SU-DHL-6 (cell line): ENCODE measurements around the gene DYNLT5.

ENCODE experiments used
- EZH2phosphoT487 ChIP-seq: fragments of 200-600 bp; sonication (generic), shearing (Covaris generic); conservative IDR thresholded peaks from 2 replicates; pipeline ENCODE4 v1.6.1; 2018; ENCODE audit warnings: mild to moderate bottlenecking, antibody characterized with exemption, low read length, moderate library complexity, mixed read lengths
- TF ChIP-seq, protein P1 (sequence below): fragments of 200-600 bp; sonication (generic); IDR thresholded peaks from one replicate; pipeline ENCODE4 v1.5.1; 2017; ENCODE audit warnings: antibody characterized with exemption, mild to moderate bottlenecking, low read length, moderate library complexity; ENCODE audit not compliant: insufficient read depth, poor library complexity, severe bottlenecking

DNA sequence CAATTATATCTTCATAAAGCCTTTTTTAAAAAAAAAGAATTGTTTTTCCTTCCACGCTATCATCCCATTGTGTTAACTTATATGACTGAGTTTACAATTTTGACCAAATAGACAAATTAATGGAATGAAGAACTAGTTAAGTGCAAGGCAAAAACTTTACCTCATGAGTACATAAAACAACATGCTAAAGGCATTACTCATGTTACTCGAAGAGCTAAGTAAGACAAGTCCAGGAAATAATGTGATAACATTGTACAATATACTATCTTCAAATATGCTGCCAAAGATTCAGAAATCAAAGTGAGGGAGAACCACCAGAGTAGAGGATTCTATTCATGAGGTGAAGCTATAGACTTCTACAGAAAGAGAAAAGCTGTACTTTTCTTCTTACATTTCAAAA, 24.2 kb upstream of the DYNLT5 start:
- TF ChIP-seq, protein P1, sequence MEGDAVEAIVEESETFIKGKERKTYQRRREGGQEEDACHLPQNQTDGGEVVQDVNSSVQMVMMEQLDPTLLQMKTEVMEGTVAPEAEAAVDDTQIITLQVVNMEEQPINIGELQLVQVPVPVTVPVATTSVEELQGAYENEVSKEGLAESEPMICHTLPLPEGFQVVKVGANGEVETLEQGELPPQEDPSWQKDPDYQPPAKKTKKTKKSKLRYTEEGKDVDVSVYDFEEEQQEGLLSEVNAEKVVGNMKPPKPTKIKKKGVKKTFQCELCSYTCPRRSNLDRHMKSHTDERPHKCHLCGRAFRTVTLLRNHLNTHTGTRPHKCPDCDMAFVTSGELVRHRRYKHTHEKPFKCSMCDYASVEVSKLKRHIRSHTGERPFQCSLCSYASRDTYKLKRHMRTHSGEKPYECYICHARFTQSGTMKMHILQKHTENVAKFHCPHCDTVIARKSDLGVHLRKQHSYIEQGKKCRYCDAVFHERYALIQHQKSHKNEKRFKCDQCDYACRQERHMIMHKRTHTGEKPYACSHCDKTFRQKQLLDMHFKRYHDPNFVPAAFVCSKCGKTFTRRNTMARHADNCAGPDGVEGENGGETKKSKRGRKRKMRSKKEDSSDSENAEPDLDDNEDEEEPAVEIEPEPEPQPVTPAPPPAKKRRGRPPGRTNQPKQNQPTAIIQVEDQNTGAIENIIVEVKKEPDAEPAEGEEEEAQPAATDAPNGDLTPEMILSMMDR, result no peak
- TF ChIP-seq EZH2phosphoT487, result no peak
